Suprapubic skin (tissue), 4 donors: Measurements from ENCODE around the gene FERMT1.

Source experiments
- EP300 ChIP-seq: sonication (generic); formaldehyde crosslinking; IDR thresholded peaks from one replicate; pipeline ENCODE4 v1.6.1; 2017; ENCODE audit warnings: antibody characterized with exemption
- POLR2A ChIP-seq, 2 donors: fragments of 450-650 bp; IDR thresholded peaks; one replicate each; pipeline ENCODE4 v1.6.1; 2017; ENCODE audit warnings: antibody characterized with exemption in 2 of 2, mild to moderate bottlenecking in 2 of 2, moderate library complexity in 2 of 2
- POLR2AphosphoS5 ChIP-seq, 3 donors: sonication (generic); formaldehyde crosslinking; IDR thresholded peaks; one replicate each; pipeline ENCODE4 v1.6.1; 2017; ENCODE audit warnings: antibody characterized with exemption in 3 of 3
- TF ChIP-seq, protein P1 (sequence below), 2 donors: fragments of 200-600 bp in 1 of 2; fragments of 450-650 bp in 1 of 2; sonication (generic) in 1 of 2; IDR thresholded peaks; one replicate each; pipeline ENCODE4 v1.5.1; 2016 to 2019; ENCODE audit warnings: antibody characterized with exemption in 2 of 2, mild to moderate bottlenecking in 1 of 2, moderate library complexity in 1 of 2

DNA sequence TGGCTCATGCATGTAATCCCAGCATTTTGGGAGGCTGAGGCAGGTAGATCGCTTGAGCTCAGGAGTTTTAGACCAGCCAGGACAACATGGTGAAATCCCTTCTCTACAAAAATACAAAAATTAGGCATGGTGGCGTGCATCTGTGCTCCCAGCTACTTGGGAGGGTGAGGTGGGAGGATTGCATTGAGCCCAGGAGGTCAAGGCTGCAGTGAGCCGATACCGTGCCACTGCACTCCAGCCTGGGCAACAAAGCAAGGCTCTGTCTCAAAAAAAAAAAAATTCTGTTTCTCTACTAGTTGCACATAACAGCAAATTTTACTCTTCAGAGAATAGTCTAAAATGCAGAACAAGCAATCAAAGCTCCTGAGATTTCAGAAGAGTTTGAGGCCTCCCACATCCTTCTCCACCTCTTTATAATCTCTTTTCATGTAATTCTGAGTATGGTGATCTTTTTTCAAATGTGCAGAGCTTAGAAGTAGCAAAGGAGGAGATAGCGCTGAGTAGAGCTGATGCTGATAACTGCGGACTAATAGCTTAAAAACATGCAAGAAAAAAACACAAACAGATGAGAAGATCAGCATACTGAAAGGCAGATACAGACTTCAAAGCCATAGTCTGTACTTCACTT, 92.3 kb downstream of the FERMT1 start:
- no peak for TF ChIP-seq EP300
- no peak for TF ChIP-seq POLR2A (IDR thresholded peaks at IDR 0.05)
- TF ChIP-seq, protein P1, sequence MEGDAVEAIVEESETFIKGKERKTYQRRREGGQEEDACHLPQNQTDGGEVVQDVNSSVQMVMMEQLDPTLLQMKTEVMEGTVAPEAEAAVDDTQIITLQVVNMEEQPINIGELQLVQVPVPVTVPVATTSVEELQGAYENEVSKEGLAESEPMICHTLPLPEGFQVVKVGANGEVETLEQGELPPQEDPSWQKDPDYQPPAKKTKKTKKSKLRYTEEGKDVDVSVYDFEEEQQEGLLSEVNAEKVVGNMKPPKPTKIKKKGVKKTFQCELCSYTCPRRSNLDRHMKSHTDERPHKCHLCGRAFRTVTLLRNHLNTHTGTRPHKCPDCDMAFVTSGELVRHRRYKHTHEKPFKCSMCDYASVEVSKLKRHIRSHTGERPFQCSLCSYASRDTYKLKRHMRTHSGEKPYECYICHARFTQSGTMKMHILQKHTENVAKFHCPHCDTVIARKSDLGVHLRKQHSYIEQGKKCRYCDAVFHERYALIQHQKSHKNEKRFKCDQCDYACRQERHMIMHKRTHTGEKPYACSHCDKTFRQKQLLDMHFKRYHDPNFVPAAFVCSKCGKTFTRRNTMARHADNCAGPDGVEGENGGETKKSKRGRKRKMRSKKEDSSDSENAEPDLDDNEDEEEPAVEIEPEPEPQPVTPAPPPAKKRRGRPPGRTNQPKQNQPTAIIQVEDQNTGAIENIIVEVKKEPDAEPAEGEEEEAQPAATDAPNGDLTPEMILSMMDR (IDR thresholded peaks at IDR 0.05): no peak
- TF ChIP-seq POLR2AphosphoS5 (IDR thresholded peaks at IDR 0.05): no peak
